GM21619 (cell line): ENCODE measurements around the gene STK32C.

Source experiments
- ATAC-seq: cut with Tn5 transposase; IDR thresholded peaks from one replicate; pipeline ENCODE4 v1.9.1; 2021; ENCODE audit not compliant: unreplicated experiment

The STK32C gene

DNA sequence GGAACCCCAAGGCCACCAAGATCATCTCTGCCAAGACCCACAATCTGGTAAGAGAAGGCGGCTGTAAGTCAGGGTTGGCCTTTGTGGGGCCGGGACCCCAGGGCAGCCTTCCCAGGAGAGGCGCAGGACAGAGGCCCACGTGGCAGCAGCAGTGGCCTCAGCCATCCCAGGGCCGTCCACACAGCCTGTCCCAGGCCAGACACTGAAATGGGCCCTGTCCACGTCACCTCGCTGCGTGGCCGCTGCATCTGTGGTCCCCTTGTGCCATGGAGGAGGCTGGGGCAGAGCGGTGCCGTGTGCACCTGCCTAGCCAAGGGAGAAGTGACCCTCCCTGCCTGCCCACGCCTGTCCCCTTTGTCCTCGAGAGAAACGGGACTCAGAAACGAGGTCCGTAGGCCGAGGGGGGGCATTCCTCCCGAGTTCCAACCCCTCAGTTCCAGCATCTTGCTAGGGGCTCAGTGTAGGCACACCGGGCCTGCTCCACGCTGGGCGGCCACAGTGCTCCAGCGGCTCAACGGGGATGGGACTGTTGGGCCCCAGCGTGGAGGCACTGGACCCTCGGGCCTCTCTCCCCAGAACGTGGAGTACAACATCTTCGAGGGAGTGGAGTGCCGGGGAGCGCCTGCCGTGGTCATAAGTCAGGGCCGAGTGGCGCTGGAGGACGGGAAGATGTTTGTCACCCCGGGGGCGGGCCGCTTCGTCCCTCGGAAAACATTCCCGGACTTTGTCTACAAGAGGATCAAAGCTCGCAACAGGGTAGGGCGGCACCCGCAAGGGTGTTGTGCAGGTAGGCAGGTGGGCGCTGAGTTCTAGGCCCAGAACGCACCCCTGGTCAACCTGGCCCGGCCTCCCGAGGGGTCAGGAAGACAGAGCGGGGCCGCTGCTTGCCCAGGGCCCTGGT lies 105.4 kb downstream of the STK32C start:
- ATAC-seq: no peak

DNA sequence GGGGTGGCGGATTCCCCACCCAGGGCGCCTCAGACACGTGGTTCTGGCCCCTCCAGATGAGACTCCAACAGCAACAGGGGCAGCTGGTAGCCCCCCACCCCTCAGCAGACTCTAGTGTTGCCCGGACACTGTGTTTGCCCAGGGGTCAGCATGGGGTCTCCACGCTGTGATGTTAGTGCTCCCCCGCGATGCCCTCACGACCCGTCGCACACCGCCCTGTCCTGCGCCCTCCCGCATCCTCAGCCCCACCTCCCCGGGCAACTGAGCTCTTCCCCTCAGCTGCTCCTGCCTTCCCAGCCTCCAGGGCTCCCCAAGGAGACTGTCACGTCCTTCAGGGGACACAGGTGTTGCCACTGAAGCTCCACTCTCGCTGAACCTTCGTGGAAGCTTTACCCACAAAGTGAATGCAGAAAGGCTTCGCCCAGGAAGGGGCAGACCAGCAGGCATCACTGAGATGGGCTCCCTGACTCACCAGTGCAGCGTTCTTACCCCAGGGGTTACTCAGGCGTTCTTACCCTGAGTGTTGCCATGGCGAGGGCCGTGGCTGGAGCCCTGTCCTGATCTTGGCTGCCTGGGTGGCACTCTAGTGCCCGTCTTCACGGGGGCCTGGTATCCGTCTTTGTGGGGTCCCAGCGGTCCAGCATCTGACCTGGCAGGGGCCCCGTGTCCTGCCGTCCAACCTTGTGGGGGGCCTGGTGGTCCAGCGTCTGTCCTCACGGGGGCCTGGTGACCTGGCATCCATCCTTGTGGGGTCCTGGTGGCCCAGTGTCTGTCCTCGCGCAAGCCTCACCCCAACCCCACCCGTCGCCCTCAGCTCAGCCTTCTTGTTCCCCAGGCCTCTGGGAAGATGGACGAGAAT lies 106.4 kb downstream of the STK32C start:
- ATAC-seq: no peak

DNA sequence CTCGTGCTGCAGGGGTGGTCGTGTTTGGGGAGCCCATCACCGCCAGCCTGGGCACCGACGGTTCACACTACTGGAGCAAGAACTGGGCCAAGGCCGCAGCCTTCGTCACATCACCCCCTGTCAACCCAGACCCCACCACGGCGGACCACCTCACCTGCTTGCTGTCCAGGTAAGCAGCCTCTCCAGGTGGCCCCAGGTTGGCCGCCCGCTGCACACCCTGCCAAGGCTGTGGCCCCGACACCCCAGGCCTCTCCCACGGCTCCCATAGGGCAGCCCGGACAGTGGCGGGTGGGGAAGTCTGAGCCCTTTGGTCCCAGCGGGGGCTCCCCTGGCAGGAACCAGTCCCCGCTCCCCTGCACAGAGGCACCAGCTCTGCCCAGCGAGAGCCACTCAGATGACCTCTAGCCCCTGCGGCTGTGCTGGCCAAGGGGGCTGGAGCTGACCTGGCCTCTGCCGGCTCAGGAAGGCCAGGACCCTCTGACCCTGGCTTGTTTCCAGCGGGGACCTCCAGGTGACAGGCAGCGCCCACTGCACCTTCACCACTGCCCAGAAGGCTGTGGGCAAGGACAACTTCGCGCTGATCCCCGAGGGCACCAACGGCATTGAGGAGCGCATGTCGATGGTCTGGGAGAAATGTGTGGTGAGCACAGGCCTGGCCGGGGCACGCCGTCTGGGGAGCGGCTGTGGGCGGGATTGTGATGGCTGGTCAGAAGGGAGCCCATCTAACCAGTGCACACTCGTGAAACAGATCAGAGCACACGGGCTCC lies 107.2 kb downstream of the STK32C start:
- ATAC-seq: no peak

DNA sequence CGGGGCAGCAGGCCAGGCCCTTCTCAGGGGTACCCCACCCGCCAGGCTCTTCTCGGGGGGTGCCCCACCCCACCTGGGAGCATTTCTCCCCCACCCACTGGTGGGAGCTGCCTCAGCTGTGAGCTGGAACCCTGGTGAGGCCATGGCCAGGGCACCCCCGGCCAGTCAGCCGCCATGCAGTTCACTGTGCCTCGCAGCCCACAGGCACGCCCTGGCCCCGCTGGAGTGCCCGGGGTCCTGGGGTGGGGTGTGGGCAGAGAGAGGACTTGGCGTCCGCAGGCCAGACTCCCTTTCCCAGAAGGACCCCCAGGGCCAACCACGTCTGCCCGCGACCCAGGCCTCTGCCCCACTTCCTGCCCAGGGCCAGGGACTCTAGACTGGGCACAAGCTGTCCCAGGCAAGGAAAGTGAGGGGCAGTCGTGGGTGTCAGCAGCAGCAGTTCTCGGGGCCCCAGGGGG lies 107.9 kb downstream of the STK32C start:
- no peak for ATAC-seq

DNA sequence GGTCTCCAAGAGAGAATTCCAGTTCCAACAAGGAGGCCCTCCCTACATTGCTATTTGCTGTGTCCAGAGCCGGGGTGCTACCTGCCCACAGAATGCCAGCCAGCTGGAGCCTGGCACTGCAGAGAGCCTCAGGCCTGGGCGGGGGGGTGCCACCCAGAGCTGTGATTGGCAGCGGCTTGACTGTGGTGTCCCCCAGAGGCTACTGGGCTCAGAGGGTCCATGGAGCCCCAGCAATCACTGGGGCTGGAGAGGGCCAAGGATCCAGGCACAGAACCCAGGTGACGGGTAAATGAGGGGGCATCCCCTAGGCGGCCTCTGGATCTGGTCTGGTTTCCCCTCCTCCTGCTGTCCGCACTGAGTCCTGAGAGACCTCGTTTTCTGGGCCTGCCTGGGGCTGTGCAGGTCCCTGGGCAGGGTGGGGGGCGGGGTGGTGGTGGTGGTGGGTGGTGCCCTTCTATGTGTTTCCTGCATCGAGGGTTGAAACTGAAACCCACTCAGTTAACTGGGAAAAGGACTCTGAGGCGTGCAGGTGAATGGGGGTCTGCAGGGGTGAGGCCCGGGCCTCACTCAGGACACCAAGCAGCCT lies 108.4 kb downstream of the STK32C start:
- no peak for ATAC-seq

DNA sequence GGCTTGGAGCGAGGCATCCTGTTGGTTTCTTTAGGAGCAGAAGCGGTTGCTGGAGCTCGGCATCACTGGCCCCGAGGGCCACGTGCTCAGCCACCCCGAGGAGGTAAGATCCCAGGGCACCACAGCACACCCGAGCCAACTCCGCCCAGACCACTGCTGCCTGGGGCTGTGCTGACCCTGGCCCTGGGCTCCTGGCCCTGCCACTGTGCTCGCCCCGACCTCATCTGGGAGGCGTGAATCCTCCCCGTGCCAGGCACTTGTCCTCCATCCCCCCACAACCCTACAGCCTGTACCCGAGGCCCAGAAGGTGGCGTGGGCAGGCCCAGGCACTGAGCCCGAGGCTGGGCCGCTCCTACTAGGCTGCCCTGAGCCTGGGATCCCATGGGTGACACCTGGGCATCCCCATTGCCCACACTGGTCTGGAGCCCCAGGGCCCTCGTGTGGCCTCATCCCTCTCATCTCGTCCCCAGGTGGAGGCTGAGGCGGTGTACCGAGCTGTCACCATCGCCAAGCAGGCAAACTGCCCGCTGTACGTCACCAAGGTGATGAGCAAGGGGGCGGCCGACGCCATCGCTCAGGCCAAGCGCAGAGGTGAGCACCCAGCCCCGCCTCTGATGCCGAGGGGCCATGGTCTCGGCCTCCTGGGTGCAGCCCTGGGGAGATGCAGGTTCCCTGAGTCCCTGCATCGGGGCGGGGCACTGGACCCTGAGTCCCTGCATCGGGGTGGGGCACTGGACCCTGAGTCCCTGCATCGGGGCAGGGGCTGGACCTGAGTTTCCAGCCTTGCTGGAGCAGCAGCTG lies 109.2 kb downstream of the STK32C start:
- no peak for ATAC-seq

DNA sequence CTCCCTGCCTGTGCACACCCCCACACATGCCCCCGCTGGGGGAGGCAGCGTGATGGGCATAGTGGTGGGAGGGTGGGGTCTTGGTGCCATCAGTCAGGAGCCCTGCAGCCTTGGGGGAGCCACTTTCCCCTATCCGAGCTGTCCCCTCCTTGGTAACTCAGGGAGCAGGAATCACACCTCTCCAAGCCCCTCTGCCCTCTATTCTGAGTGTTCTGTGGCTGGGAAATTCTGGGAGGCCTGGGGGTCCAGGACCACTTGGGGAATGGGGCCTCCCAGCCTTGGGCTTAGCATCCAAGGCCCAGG lies 109.7 kb downstream of the STK32C start:
- ATAC-seq: no peak

DNA sequence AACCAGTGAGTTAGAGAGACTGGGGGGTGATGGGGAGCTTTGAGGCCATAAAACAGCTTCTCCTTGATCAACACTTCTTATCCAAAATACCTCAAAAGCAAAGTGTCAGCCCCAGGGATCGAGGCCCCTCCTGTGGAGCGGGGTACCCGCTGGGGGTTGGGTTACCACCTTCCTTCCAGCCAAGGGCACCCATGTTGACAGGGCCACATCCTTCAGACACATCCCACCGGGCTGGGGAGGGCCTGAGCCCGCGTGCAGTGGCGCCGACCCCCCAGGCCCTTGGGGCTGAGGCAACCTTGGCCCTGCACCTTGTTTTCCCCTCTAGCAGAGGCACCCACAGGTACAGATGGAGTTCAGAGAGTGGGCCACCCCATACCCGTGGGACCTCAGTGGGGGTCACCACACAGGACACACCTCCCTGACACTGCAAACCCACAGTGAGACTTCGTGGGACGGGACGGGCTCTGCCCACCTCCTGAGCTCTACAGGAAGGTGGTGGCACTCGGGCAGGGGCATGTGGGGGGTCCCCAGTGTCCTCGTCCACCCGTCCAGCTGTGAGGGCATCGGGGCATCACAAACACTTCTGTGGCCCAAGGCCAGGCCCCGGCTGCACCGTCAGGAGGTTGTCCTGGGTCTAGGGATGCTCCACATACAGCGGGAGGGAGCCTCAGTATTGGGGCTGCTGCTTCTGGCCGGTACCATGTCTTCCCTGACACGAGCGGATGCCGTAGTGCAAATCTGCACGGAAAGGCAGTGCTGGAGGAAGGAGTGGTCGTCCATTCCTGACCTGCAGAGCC lies 110.3 kb downstream of the STK32C start:
- ATAC-seq: no peak

DNA sequence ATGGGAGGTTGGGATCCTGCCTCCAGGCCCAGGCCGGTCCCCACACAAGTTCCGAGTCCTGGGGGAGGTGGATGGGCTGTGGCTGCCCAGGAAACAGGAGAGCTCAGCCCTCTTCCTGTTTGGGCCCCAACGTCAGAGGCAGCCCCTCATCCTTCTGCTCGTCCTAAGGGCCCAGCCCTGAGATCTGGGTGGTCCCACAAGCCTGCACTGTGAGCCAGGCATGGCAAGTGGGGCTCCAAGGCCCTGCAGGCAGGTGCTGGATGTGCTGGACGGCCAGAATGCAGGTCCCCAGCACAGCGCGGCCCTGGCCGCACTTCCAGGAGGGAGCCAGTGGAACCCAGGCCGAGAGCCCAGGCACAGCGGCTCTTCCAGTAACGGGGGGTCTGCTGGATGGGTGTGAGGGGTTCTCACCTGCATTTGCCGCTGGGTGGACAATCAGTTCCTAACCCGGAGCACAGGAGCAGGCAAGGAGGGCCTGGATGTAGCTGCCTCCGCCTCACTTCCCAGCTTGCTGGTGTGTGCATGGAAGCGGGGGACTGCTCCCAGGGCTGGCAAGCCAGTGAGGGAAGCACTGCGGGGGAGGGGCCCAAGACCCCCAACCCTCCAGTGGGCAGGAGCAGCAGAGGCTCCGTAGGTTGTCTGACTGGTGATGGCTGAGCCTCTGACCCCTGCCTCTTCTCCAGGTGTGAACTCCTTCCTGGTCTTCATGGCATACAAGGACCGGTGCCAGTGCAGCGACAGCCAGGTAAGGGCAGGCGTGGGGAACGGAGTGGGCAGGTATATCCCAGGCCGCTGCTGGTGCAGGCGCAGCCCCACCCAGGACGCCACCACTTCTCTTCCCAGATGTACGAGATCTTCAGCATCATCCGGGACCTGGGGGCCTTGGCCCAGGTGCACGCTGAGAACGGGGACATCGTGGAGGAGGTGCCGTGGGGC lies 111.3 kb downstream of the STK32C start:
- ATAC-seq: no peak

DNA sequence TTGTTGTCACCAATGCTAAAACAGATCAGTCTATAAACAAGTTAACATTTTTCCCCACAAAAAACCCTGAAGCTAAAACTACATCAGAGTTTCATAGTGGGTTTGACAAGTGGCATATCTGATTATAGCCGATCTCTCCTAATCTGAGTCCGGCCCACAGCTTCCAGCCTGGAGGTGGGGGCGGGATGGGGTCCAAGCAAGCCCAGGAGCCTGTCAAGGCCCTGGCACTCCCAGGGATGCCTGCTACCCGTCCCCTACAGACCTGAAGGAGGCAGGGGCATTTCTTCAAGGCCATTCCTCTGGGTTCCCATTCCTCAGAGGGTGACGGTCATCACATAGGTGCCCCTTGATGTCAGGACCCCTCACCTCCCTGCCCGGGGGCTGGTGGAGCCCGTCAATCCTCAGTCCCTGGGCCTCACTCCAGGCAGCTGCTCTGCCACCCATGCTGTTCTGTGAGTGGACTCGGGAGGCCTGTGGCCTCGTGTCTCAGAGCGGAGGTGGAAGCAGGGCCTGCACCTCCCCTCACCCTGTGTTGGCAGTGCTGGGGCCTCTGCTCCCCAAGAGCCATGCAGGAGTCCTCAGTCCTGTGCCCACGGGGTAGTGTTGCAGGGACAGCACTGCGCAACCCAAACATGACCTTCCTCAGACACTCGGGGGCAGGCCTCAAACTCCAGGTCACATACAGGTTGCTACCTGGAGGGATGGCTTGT lies 112.2 kb downstream of the STK32C start:
- ATAC-seq: no peak

DNA sequence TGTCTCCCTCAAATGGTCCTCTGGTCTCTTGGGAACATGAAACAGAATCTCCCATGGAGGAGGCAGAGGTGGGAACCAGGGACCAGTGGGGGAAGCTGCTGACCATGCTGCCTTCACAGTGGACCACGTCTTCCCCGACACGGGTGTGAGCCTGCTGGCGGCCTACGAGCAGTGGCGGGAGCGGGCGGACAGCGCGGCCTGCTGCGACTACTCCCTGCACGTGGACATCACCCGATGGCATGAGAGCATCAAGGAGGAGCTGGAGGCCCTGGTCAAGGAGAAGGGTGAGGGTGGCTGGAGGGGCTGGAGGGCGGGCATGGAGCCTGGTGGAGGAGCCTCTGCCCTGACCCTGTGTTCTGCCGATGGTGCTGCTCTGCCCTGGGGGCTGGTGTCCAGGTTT lies 113.0 kb downstream of the STK32C start:
- ATAC-seq: no peak

DNA sequence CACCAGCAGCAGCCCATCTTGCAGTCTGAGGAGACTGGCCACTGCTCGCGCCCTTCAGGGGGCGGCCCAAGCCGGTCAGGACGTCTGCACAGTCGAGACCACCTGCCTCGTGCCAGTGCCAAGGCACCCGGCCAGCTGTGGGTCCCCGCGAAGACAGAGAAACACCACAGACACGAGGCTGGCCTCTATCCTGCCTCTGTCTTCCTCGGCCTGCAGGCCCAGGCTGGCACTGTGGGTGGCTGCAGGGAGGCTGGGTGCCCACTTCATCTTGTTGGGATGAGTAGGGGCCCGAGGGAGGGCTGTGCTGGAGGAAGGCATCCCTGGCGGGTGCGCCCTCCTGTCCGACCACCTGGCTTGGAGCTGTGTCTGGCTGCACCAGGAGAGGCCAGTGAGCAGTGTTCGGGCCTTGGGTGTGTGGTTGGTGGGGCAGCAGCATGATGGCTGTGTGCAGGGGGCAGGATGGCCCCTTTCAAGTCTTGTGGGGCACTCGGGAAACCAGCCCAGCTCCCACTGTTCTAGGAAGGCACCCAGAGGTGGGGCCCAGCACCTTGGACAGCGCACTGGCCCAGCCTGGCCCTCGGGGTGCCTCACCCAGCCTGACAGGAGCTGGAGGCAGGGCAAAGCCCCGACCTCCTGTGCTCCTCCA lies 113.7 kb downstream of the STK32C start:
- no peak for ATAC-seq

DNA sequence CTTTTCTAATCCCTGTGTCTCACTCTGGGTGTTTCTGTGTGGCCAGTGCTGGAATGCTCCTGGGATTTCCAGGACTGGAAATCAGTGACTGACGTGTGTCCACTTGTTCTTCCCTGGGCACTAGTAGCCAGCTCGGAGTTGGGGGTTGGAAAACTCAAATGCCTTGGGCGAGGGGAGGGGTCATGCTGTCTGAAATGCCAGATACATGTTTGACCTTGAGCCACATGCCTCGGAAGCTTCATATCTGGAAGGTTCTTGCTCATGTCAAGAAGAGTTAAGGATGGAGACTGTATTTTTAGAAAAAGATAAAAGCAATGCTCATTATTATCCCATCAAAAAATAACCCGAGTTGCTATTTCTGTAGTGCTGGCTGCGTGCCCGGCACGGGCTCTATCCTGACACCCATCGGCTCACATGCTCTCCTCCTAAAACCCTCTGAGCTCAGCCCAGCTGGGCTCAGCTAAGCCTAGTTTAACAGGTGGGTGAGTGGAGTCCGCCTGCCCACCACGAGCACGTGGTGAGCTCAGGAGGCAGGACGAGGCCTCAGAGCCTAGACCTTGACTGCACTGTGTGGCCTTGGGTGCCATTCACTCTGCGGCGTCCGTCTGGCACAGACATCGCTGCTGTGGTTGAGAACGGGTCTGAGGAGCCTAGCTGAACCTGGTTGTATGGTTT lies 114.6 kb downstream of the STK32C start:
- ATAC-seq: no peak

DNA sequence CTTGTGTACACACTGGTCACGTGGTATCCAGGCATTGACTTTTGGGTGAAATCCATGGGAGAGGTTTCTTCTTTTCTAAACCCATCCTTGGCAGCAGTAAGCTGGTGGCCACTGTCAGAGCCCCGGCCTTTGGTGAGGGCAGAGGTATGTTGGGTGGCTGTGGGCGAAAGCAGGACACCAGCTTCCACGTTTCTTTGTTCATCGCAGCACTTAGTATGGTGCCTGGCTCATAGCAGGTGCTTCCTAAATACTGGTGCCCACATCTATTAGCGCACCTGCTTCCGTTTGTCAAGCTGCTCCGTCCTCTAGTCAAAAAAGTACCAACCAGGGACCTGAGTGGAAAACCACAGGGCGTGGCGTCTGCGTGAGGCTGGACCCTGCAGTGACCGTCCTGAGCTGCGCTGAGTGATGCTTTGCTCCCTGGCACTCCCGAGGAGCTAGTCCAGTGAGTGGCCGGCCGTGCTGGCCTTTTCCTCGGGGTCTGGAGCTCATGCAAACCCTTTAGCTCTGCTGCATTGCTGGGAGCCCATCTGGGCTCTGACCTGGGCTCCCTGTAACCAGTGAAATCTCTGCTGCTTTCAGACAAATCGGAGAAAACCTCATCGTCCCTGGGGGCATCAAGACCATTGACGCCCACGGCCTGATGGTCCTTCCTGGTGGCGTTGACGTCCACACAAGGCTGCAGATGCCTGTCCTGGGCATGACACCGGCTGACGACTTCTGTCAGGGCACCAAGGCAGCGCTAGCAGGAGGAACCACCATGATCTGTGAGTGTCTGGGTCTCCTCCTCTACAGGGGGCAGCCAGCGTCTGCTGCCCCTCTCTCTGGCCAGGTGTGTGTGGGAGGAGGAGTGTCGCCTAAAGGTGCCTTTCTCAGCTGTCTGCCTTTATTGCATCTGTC lies 115.4 kb downstream of the STK32C start:
- ATAC-seq: no peak

DNA sequence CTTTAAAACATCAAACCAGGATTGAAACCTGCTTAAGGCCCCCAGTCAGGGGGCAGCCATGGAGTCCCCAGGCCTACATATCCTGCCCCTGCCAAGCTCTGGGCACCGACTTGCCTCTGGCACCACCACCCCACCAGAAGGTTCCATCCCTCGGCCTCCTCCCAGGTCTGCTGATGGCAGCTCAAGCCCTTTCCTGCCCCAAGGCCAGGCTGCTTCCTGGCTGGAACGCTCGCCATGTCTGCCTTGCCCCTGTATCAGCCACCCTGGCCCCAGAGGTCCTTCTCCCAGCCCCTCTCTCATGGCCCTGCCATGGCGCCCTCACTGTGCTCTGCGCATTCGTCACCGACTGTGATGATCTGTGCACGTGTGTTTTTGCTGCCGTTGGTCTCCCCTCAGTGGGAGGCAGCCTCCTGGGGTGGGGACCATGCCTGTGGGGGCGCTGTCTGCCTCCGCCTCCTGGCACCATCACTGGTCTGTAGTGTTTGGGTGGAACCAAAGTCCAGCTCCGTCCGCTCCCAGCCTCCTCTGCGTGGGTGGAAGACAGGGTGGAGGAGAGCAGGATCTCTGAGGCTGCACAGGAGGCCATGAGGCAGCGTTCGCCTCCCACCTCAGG lies 117.8 kb downstream of the STK32C start:
- ATAC-seq: no peak
